ENCODE results near the gene AP5S1.

- 0 out of 2 replicates have a peak, but pooled peaks have one; percentile 10 for TF ChIP-seq CTCF (conservative IDR thresholded peaks at IDR 0.05; ENCODE audit: low read length)
- no peak for TF ChIP-seq EZH2phosphoT487 (IDR thresholded peaks at IDR 0.05; ENCODE audit: borderline replicate concordance)
These were observed 26.5 kb downstream of the AP5S1 start, which contains the start of gene MAVS for GRCh38 chr20:3846740-3847428.
